Esophagus mucosa (tissue), 1 donor: Measurements from ENCODE around the gene RTN4R. TPM values are rescaled to one million over a fixed set of nuclear protein-coding genes. Genes with fewer than 3 reads are reported as not detected.
"Not testable (repeated sequence)": the region's sequence is repeated elsewhere in the genome, so short reads cannot be mapped to it uniquely, and the experiment has no call there.

ENCODE experiments used
- ATAC-seq: fragments of 200-7000 bp; cut with Tn5 transposase; one replicate; pipeline ENCODE4 v1.9.1; 2020
- total RNA-seq: library from RNA; stranded (reverse); gene quantifications from one replicate; pipeline ENCODE4 v1.2.4, GENCODE V29; 2023
- donor health status: DM: yes; HTN: yes; CAD: no.

RTN4R gene
- total RNA-seq, 1 donor from 2014 or later = 3.9 TPM

DNA sequence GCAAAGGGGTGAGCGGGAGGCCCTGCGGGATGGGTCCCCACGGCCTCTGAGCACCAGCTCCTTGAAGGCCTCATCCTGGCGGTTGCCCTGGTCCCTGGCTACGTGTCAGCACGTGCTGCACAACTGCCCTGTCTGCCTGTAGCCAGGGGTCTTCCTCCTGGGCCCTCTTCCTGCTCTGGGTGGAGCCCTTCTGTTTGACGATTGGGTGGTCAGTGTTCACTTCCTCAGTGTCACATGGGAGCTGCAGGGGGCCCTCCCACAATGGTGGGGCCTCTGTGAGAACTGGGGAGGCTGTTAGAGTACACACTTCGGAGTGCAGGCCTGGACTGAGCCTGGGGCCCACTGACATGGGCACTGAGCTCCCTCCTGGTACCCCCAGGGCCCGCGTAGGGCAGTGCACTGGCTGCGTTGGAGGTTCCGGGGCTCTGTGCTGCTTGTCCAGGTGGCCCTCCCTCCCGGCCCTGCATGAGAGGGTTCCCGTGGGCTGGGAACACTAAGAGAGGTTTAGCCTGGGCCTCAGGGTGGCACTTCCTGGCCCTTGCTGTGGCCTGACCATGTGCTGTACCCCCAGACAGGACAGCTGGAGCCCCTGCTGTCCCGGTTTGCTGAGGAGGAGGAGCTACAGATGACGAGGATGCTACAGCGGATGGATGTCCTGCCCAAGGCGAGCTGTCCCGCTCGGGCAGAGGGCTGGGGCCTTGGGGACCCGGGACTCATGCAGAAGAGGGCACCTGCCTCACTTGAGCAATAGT, 38.0 kb upstream of the RTN4R start:
- no peak for ATAC-seq

DNA sequence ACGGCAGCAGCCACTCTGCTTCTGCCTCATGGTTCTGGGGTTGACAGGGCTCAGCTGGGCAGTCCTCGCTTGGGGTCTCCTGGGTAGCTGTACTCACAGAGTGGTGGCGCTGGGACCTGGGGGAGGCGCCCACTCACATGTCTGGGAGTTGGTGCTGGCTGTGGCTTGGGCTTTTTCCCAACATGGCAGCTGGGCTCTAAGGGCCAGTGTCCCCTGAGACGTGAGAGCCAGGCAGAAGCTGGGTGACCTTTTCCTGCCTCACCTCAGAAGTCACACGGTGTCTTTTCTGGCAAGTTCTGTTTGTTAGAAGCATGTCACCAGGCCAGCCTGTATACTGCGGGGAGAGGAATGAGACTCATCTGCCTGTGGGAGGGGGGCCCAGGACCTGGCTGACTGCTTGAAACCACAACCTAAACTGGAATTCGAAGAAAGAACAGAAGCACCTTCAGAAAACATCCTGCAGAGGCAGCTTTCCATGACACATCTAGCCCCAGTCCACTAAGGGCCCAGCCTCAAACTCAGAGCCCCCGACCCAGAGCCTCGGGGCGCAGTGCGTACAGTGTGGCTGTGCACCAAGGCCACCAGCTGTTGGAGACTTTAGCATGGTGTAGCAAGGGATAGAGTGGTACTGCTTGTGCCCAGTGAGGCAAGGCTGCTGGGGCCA, 37.2 kb upstream of the RTN4R start:
- ATAC-seq = not testable (repeated sequence)

DNA sequence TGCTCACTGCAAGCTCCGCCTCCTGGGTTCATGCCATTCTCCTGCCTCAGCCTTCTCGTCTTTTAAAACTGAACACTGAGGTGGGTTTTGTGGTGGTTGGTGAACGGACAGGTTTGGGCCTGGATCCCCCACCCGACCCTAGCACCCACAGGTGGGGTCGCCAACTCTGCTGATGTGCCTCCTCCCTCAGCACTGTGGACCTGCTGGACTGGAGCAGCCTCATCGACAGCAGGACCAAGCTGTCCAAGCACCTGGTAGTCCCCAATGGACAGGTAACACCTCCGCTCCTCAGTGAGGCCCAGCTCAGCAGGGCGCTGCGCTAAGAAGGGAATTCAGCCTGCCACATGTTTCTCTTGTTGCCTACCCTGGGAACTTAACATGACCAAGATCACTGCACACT, 36.5 kb upstream of the RTN4R start:
- ATAC-seq = no peak

GRCh38 chr22:20303229-20303534, 35.1 kb upstream of the RTN4R start:
- not testable (repeated sequence) for ATAC-seq

- no peak for ATAC-seq
These were observed 34.5 kb upstream of the RTN4R start for GRCh38 chr22:20302438-20303228.

- peak; percentile 14 for ATAC-seq
These were observed 31.6 kb upstream of the RTN4R start for GRCh38 chr22:20299746-20300136.

GRCh38 chr22:20298803-20299745, 31.0 kb upstream of the RTN4R start:
- peak; percentile 90 for ATAC-seq

GRCh38 chr22:20298110-20298802, 30.1 kb upstream of the RTN4R start:
- ATAC-seq = no peak

- no peak for ATAC-seq
These were observed 29.4 kb upstream of the RTN4R start for GRCh38 chr22:20297414-20298109.

GRCh38 chr22:20296598-20296997, 28.5 kb upstream of the RTN4R start:
- ATAC-seq = no peak

- ATAC-seq = no peak
These were observed 27.3 kb upstream of the RTN4R start for GRCh38 chr22:20295262-20296064.

DNA sequence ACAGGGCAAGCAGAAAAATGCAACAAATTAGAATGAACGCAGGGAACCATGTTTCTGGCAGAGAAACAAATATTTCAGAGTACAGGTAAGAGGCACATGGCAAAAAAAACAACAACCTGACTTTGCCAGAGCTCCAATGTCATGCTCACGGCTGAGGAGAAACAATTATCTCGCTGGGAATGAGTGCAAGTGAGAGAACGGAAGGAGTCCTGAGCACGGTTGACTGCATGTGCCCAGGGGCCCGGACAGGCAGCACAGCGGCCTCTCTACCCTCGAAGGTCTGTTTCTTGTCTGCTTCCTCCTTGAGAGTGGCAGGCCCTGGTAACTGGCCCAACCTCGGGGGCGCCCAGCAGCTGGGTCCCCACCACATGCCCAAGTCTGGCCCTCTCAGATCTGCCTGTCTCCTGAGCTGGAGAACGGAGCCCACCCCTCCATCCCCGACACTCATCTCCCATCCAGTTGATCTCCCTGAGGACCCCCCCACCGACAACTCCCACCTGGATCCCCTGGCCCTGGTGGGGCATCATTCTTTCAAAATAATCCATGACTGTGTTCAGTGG, 24.6 kb upstream of the RTN4R start:
- ATAC-seq = no peak

DNA sequence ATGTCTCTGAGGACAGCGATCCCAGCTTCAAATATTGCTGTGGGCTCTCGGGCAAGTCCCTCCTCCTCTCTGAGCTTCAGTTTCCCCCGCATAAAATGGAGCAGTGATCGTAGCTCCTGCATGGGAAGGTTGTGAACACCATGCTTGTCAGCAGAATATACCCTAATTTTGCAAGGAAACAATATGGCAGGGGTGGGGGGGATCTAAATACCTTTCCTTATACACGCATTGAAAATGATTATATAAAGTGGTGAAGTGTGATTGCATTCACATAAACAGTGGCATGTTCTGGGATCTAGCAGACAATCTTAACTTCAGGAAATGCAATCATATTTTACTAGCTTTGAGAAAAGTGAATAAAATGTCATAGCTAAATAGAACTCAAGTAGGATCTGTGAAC, 24.0 kb upstream of the RTN4R start:
- ATAC-seq = no peak

DNA sequence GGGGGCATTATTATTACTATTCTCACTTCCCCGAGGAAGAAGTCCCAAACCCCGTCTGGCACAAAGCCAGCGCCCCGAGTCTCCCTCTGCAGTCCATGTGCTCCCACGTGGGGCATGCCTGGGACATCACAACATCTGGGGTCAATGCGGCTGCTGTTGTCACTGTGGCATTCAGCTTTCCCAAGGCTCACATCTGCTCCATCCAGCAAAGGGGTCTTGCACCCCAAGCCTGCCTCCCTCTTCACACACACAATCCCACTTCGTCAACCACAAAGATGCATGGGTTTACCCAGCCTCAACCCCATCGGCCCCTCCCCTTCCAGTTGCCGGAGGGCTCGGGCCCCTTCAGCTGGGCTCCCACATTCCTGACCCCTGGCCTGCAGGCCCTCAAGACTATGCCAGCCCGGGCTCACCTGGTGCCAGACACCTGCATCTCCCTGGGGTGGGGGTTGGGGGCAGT, 23.5 kb upstream of the RTN4R start:
- no peak for ATAC-seq

DNA sequence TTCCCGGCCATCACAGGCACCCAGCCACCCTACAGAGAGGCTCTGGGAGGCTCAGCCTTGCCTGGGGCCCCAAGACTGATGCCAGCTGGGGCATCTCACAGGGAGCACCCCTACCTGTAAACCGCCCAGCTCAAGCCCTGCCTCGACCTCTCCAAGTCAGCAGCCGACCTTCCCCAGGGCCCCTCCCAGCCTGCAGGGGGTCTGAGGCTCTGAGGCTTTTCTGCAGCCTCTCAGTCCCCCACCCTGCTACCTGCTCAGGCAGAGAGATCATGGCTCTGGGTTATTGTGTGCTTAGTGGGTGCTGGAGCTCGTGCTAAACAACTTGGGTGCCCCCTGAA, 23.1 kb upstream of the RTN4R start:
- no peak for ATAC-seq

GRCh38 chr22:20290578-20291248, 22.6 kb upstream of the RTN4R start:
- no peak for ATAC-seq

- ATAC-seq = no peak
These were observed 21.9 kb upstream of the RTN4R start for GRCh38 chr22:20290045-20290392.

- not testable (repeated sequence) for ATAC-seq
These were observed 21.3 kb upstream of the RTN4R start for GRCh38 chr22:20289182-20290044.
